LHCN-M2 (cell line): ENCODE measurements around the gene IPPK. TPM values are rescaled to one million over a fixed set of nuclear protein-coding genes. Genes with fewer than 3 reads are reported as not detected.
"Not testable (repeated sequence)": the region's sequence is repeated elsewhere in the genome, so short reads cannot be mapped to it uniquely, and the experiment has no call there.

ENCODE experiments used
- DNase-seq: peaks from one replicate; pipeline ENCODE4 v3.0.0-alpha.2; 2012; ENCODE audit warnings: low read depth
- total RNA-seq: library from RNA; depleted of rRNA; stranded (reverse); fragments of >200 nt; gene quantifications from 2 replicates; pipeline ENCODE4 v1.2.3, GENCODE V29; 2014; rRNA removed

Gene IPPK
- total RNA-seq, 1 experiment from 2014 or later: 18.0 TPM

GRCh38 chr9:92595930-92596329 is 74.0 kb downstream of the IPPK start:
- DNase-seq: no peak

- DNase-seq: not testable (repeated sequence)
Observed at GRCh38 chr9:92595075-92595474, 74.9 kb downstream of the IPPK start.

GRCh38 chr9:92592946-92593861 is 76.7 kb downstream of the IPPK start:
- no peak for DNase-seq

GRCh38 chr9:92592537-92592936 is 77.4 kb downstream of the IPPK start:
- no peak for DNase-seq

- DNase-seq: no peak
Observed at GRCh38 chr9:92590377-92590776, 79.6 kb downstream of the IPPK start.

- DNase-seq: no peak
Observed at GRCh38 chr9:92589923-92590322, 80.0 kb downstream of the IPPK start.

- DNase-seq: peak; percentile 23
Observed at GRCh38 chr9:92576175-92576574, 93.8 kb downstream of the IPPK start.

GRCh38 chr9:92573612-92574011 is 96.3 kb downstream of the IPPK start:
- not testable (repeated sequence) for DNase-seq

- not testable (repeated sequence) for DNase-seq
Observed at GRCh38 chr9:92571871-92572270, 98.1 kb downstream of the IPPK start.

- DNase-seq: peak; percentile 40
Observed at GRCh38 chr9:92564982-92565381, 104.9 kb downstream of the IPPK start.

- peak; percentile 82 for DNase-seq
Observed at GRCh38 chr9:92564504-92564903, 105.4 kb downstream of the IPPK start.

Other genes with a start within 250 kb of the IPPK start
- gene OMD, start 245.7 kb downstream of the IPPK start, total RNA-seq: 0.06 TPM in 1 of 2 replicates, not detected in the other
- not detected in 2 replicates for gene ASPN, start 187.6 kb downstream of the IPPK start, total RNA-seq
- 0.38 and 0.92 TPM in 2 replicates for gene ECM2, start 134.1 kb downstream of the IPPK start, total RNA-seq
- gene BICD2, start 94.7 kb upstream of the IPPK start, total RNA-seq: 58.4 and 59.2 TPM in 2 replicates
- 9.3 and 10.1 TPM in 2 replicates for gene ZNF484, start 207.9 kb upstream of the IPPK start, total RNA-seq